Activated CD4-positive, alpha-beta T cell treated with anti-CD3 and anti-CD28 coated beads for 36 hours (primary cell): ENCODE measurements around the gene RIPPLY3. TPM values are rescaled to one million over a fixed set of nuclear protein-coding genes. Genes with fewer than 3 reads are reported as not detected.
"Not testable (repeated sequence)": the region's sequence is repeated elsewhere in the genome, so short reads cannot be mapped to it uniquely, and the experiment has no call there.

Experiments used
- ATAC-seq: fragments of 200-7000 bp; cut with Tn5 transposase; one replicate; pipeline ENCODE4 v1.10.0; 2021; ENCODE audit warnings: mild to moderate bottlenecking, moderate library complexity
- CTCF ChIA-PET: fragments of 350-600 bp; sonication (Branson Sonifier 250); formaldehyde crosslinking; loops from one replicate; lab custom pipeline; 2021; ENCODE audit warnings: antibody characterized with exemption; lab: Charles Lee
- POLR2A ChIA-PET: fragments of 350-600 bp; sonication (Branson Sonifier 250); formaldehyde crosslinking; loops from one replicate; lab custom pipeline; 2021; ENCODE audit warnings: antibody characterized with exemption, inconsistent platforms; lab: Charles Lee
- DNase-seq: peaks from one replicate; pipeline ENCODE4 v3.0.0-alpha.2; 2020
- H3K27ac Mint-ChIP-seq: one replicate; pipeline ENCODE4 v1.8.0; 2021; ENCODE audit warnings: mixed read lengths
- H3K27me3 Mint-ChIP-seq: one replicate; pipeline ENCODE4 v1.8.0; 2021; ENCODE audit warnings: mixed read lengths
- H3K36me3 Mint-ChIP-seq: one replicate; pipeline ENCODE4 v1.8.0; 2021; ENCODE audit warnings: low read depth, mixed read lengths
- H3K4me1 Mint-ChIP-seq: one replicate; pipeline ENCODE4 v1.8.0; 2021; ENCODE audit warnings: mixed read lengths
- H3K4me3 Mint-ChIP-seq: one replicate; pipeline ENCODE4 v1.8.0; 2021; ENCODE audit warnings: mild to moderate bottlenecking, moderate library complexity, mixed read lengths
- H3K9me3 Mint-ChIP-seq: one replicate; pipeline ENCODE4 v1.8.0; 2021; ENCODE audit warnings: low read depth, mixed read lengths
- intact Hi-C, 2 experiments: fragments of 100-400 bp; cut with DNase I in 1 of 2; cut with micrococcal nuclease in 1 of 2; formaldehyde crosslinking; loops; one replicate each; pipeline versions ENCODE4 v1.14.2 to v1.15.1; 2022 to 2024; cut with DNase I, micrococcal nuclease
- total RNA-seq, 2 experiments: library from RNA; stranded (reverse); gene quantifications; one replicate each; pipeline ENCODE4 v1.2.3, GENCODE V29; 2021

Gene RIPPLY3
- total RNA-seq, 2 experiments from 2014 or later = 0.16 TPM; not detected in 1

DNA sequence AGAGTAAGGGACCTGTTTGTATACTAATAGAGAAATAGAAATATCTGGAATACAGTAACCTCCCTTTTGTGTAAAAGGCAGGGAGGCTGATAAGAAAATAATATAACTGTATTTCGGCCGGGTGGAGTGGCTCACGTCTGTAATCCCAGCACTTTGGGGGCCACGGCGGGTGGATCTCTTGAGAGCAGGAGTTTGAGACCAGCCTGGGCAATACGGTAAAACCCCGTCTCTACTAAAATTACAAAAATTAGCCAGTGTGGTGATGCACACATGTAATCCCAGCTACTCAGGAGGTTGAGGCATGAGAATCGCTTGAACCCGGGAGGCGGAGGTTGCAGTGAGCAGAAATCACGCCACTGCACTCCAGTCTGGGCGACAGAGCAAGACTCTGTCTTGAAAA lies 11.2 kb upstream of the RIPPLY3 start:
- peaks cover 12% of the 10 kb centered on the region for H3K4me1 Mint-ChIP-seq
- H3K4me3 Mint-ChIP-seq, H3K27me3 Mint-ChIP-seq, ATAC-seq, POLR2A ChIA-PET, intact Hi-C loops, H3K9me3 Mint-ChIP-seq, H3K27ac Mint-ChIP-seq, H3K36me3 Mint-ChIP-seq, CTCF ChIA-PET, DNase-seq: not testable (repeated sequence)

DNA sequence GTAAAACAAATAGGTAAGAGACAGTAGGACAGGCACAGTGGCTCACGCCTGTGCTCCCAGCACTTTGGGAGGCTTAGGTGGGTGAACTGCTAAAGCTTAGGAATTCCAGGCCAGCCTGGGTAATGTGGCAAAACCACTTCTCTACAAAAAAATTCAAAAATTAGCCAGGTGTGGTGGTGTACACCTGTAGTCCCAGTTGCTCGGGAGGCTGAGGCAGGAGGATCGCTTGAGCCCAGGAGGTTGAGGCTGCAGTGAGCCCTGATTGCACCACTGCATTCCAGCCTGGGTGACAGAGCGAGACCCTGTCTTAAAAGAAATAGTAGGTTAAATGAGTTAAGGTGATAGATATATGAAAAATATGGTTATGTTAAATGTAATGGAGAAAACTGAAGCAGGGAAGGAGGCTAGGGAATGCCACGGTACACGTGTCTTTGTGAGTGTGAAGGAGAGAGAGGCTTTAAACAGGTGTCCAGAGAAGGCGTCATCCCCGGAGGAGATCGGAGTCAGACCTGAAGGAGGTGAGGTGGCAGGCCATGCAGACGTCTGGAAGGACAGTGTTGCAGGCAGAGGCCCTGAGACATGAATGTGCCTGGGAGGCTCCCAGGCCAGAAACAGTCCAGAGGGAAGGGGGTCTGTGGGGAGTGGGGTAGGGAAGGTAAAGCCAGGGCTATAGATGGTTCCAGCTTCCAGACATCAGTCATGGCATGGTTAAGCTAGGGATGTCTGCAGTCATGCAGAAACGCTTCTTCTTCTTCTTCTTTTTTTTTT lies 7.2 kb upstream of the RIPPLY3 start:
- CTCF ChIA-PET = interaction anchor here (0.8 to 1.4 kb wide), 2 partner anchors 9 to 12 kb away, joined by 3 to 4 read pairs; no protein-coding TSS in a partner anchor
- POLR2A ChIA-PET = no interaction called here
- no peak for ATAC-seq
- intact Hi-C loops = no loop called here
- no peaks in the 10 kb centered on the region for H3K36me3 Mint-ChIP-seq
- H3K9me3 Mint-ChIP-seq = no peaks in the 10 kb centered on the region
- no peaks in the 10 kb centered on the region for H3K27me3 Mint-ChIP-seq
- no peak for DNase-seq
- H3K27ac Mint-ChIP-seq = no peak overlapping the region
- H3K4me3 Mint-ChIP-seq = no peak overlapping the region
- H3K4me1 Mint-ChIP-seq = peaks cover 15% of the 10 kb centered on the region

DNA sequence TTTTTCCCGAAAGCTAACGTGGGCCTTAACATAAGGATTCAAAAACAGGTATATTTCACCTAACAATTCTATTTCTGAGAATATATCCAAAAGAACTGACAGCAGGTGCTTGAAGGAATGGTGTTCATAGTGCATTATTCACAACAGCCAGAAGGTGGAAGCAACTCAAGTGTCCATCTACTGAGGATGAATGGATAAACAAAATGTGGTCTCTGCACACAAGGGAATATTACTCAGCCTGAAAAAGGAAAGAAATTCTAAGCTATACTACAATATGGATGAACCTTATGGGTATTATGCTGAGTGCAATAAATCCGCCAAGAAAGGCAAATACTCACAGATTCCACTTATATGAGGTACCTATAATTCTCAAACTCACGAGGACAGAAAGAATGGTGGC lies 6.1 kb upstream of the RIPPLY3 start:
- Mint-ChIP-seq H3K27ac (no peak overlapping the region), H3K9me3 (no peaks in the 10 kb centered on the region), H3K4me3 (no peak overlapping the region), H3K4me1 (peaks cover 10% of the 10 kb centered on the region), H3K27me3 (no peaks in the 10 kb centered on the region), H3K36me3 (no peaks in the 10 kb centered on the region)
- ATAC-seq (no peak), DNase-seq (no peak)
- POLR2A ChIA-PET = interaction anchor here (0.5 kb wide), 1 partner anchor 188 kb away, joined by 3 read pairs; no protein-coding TSS in a partner anchor
- intact Hi-C loops = no loop called here
- CTCF ChIA-PET = no interaction called here

DNA sequence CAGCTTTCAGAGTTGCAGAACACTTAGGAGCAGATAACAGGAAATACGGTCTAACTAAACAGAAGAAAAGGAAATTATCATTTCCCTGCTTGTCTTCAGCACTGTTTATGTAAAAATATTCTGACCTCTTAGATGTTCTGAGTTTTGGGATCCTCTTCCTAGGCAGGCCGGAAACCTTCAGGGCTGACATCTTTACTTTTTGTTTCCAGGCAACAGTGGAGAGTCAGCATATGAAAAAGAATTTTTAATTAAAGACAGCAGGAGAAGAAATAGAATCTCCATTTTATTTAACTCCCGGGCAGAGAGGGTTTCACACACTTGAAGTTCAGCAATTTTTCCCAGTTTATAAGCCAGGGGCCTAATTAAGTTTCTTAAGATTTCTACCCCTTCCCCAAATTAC lies 5.1 kb upstream of the RIPPLY3 start:
- ChIA-PET CTCF (interaction anchor here (1.0 kb wide), 1 partner anchor 9 kb away, joined by 4 read pairs; no protein-coding TSS in a partner anchor), POLR2A (interaction anchor here (0.7 kb wide), 1 partner anchor 204 kb away, joined by 8 read pairs; no protein-coding TSS in a partner anchor)
- Mint-ChIP-seq H3K27ac (peak overlapping the region; percentile 42), H3K36me3 (no peaks in the 10 kb centered on the region), H3K4me3 (no peak overlapping the region), H3K9me3 (no peaks in the 10 kb centered on the region), H3K27me3 (no peaks in the 10 kb centered on the region), H3K4me1 (peaks cover 10% of the 10 kb centered on the region)
- DNase-seq (no peak), ATAC-seq (no peak)
- intact Hi-C loops = no loop called here

DNA sequence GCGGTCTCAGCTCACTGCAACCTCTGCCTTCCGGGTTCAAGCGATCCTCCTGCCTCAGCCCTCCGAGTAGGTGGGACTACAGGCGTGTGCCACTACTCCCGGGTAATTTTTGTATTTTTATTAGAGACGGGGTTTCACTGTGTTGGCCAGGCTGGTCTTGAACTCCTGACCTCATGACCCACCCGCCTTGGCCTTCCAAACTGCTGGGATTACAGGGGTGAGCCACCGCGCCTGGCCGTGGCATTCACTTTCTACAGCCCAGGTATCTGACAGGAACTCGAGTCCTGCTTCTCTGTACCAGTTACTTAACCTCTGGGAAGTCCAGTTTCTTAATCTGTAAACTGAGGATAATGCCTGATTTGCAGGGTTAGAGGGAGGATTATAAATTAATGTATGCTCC lies 3.7 kb upstream of the RIPPLY3 start:
- H3K36me3 Mint-ChIP-seq, H3K27ac Mint-ChIP-seq, H3K9me3 Mint-ChIP-seq, DNase-seq, CTCF ChIA-PET, ATAC-seq, H3K27me3 Mint-ChIP-seq, intact Hi-C loops, H3K4me3 Mint-ChIP-seq, POLR2A ChIA-PET: not testable (repeated sequence)
- peaks cover 14% of the 10 kb centered on the region for H3K4me1 Mint-ChIP-seq

DNA sequence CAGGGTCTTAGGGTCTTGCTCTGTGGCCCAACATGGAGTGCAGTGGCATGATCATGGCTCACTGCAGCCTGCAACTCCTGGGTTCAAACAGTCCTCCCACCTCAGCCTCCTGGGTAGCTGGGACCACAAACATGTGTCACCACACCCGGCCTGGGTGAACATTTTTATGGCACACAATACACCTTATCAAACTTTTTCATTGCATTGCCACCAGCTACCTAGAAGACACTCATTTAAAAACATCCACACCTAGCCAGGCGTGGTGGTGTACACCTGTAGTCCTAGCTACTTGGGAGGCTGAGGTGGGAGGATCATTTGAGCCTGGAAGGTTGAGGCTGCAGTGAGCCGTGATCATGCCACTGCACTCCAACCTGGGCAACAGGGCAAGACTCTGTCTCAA lies 2.6 kb upstream of the RIPPLY3 start:
- intact Hi-C loops, POLR2A ChIA-PET, CTCF ChIA-PET: not testable (repeated sequence)

DNA sequence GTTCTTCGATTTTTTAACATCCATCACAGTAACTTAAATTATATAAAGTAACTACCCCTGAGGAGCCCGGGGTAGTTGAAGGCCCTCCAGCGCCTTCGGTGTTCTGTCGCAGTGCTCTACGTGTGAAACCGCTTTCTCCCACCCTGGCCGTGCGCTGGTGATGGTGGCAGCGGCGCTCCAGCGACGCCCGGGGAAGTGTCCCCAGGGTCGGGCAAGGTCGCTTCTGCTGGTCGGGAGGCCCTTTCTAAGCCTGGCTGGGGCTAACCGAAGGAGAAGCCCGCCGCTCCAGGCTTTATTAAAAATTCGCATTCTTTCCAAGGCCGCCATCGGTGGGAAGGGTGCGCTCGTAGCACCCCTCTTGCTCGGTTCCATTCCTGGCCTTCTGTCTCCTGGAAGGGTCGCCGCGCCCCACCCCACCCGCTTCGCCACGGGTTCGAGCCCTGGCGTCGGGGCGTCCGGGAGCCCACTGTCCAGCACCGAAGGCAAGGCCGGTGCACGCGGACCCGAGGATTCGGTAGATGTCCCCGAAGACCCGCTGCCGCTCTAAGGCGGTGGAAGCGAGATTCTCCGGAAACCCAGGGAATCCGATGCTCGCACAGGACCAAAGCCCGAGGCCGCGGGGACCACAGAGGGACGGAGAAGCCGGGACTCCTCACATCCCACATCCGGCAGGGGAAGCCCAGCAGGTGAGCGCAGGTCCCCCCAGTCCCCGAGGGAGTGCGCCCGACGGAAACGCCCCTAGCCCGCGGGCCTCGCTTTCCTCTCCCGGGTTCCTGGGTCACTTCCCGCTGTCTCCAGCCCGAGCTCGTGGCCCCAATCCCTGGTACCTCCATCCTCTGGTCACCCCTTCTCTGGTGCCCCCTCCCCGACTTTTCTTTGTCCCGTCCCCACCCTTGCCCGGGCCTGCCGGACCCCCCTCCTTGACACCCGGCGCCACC lies 685 bp upstream of the RIPPLY3 start:
- ATAC-seq (no peak), DNase-seq (peak; percentile 21)
- no peaks in the 10 kb centered on the region for H3K9me3 Mint-ChIP-seq
- H3K27ac Mint-ChIP-seq = no peak overlapping the region
- CTCF ChIA-PET = interaction anchor here (0.9 to 2.5 kb wide), 2 partner anchors 29 to 44 kb away, joined by 3 to 8 read pairs; no protein-coding TSS in a partner anchor
- H3K4me1 Mint-ChIP-seq = peaks cover 21% of the 10 kb centered on the region
- intact Hi-C loops = loop anchor here in 1 of 2 experiments (2.0 kb wide), 1 partner anchor 15 kb away; no protein-coding TSS in a partner anchor
- POLR2A ChIA-PET = no interaction called here
- H3K36me3 Mint-ChIP-seq = no peaks in the 10 kb centered on the region
- H3K4me3 Mint-ChIP-seq = peak overlapping the region; percentile 23
- H3K27me3 Mint-ChIP-seq = peaks cover 23% of the 10 kb centered on the region

More for the DNA sequence above, 2.6 kb upstream of the RIPPLY3 start:
- H3K36me3 Mint-ChIP-seq, H3K27ac Mint-ChIP-seq, H3K27me3 Mint-ChIP-seq, ATAC-seq, H3K9me3 Mint-ChIP-seq, H3K4me3 Mint-ChIP-seq, DNase-seq: not testable (repeated sequence)
- peaks cover 14% of the 10 kb centered on the region for H3K4me1 Mint-ChIP-seq

DNA sequence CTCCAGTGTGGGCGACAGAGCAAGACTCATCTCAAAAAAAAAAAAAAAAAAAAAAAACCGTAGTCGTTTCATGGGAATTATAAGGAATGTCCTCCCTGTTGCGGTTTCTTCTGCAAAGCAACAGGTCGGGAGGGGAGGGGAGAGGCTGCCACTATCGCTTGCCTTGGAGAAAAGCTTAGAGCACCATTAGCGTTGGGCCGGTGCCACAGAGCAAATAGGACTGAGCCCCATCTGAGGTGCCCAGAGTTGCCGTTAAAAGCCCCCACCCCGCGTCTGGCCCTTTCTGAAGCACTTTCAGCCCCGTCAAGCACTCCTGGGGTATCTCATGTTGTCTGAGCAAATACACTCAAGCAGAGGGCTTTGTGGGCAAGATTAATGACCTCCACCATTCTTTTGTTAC lies 2.2 kb downstream of the RIPPLY3 start:
- CTCF ChIA-PET = interaction anchor here (0.6 to 2.1 kb wide), 2 partner anchors 30 to 69 kb away, joined by 3 to 11 read pairs; no protein-coding TSS in a partner anchor
- H3K9me3 Mint-ChIP-seq = no peaks in the 10 kb centered on the region
- H3K36me3 Mint-ChIP-seq = no peaks in the 10 kb centered on the region
- no peak overlapping the region for H3K4me3 Mint-ChIP-seq
- POLR2A ChIA-PET = no interaction called here
- DNase-seq = no peak
- peaks cover 13% of the 10 kb centered on the region for H3K4me1 Mint-ChIP-seq
- ATAC-seq = no peak
- no peak overlapping the region for H3K27ac Mint-ChIP-seq
- peaks cover 35% of the 10 kb centered on the region for H3K27me3 Mint-ChIP-seq
- intact Hi-C loops = loop anchor here (1.0 to 2.0 kb wide), 2 partner anchors 69 to 70 kb away; no protein-coding TSS in a partner anchor

DNA sequence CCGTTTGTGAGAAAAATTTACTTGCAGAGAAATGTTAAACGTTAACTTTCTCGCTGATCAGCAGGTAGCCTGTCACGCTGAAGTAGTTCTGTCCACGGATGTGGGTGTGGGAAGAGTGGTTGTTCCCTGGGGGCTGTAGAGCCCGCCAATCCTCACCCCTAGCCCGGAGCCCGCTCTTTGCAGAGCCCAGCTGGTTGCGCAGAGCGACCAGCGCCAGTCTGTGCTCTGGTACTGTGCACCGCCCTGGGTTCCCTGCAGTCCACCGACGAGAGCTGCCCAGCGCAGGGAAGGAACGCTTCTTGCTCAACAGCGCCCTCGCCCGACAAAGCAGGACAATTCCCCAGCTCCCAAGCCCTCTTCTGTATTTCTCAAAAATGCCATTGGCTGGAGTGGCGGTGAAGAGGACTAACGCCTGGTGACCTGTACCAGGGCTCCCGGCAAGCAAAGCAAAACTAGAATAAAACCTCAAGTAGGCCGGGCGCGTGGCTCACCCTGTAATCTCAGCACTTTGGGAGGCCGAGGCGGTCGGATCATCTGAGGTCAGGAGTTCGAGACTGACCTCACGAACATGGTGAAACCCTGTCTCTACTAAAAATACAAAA lies 3.3 kb downstream of the RIPPLY3 start:
- Mint-ChIP-seq H3K4me3 (peak overlapping the region; percentile 43), H3K36me3 (no peaks in the 10 kb centered on the region), H3K27me3 (peaks cover 38% of the 10 kb centered on the region), H3K27ac (no peak overlapping the region), H3K9me3 (no peaks in the 10 kb centered on the region), H3K4me1 (peaks cover 13% of the 10 kb centered on the region)
- POLR2A ChIA-PET = interaction anchor here (0.5 to 1.1 kb wide), 2 partner anchors 33 to 55 kb away, joined by 3 read pairs; no protein-coding TSS in a partner anchor
- peak; percentile 96 for ATAC-seq
- intact Hi-C loops = loop anchor here (1.0 to 2.0 kb wide), 4 partner anchors 33 to 71 kb away; partner anchors contain the start of gene HLCS (in 1 of the 2)
- DNase-seq = peak; percentile 90
- CTCF ChIA-PET = interaction anchor here (0.5 to 2.6 kb wide), 27 partner anchors 12 to 1044 kb away, joined by 3 to 22 read pairs (median 4); no protein-coding TSS in a partner anchor

DNA sequence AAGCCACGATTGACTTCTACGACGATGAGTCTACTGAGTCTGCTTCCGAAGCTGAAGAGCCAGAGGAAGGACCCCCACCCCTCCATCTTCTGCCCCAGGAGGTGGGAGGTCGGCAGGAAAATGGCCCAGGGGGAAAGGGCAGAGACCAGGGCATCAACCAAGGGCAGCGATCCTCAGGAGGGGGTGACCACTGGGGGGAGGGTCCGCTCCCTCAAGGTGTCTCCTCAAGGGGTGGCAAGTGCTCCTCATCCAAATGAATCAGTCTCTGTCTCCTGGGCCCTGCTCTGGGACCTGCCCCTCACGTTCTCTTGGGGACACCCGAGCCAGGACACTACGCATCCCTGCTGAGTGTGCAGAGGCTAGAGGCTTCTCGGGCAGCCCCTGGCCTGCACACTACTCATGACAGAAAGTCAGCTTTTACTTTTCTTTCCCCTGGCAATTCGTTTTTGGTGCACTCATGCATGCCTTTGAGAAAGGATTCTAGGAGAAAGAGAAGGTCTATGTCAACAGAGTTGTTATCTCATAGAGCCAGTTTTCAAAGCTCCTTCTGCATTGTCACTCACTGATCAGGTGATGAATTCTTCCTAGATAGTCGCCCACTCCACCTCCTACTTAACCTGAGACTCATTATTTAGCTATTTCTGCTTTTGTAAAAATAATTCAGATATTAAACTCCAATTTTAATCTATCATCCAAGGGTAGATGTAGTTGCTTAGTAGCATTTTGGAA lies 11.6 kb downstream of the RIPPLY3 start:
- ChIA-PET CTCF (no interaction called here), POLR2A (no interaction called here)
- Mint-ChIP-seq H3K36me3 (no peaks in the 10 kb centered on the region), H3K9me3 (no peaks in the 10 kb centered on the region), H3K4me3 (no peak overlapping the region), H3K4me1 (no peaks in the 10 kb centered on the region), H3K27me3 (peaks cover 5% of the 10 kb centered on the region), H3K27ac (no peak overlapping the region)
- ATAC-seq (no peak), DNase-seq (no peak)
- intact Hi-C loops = no loop called here
